Measurements from ENCODE around the gene SYNE1. TPM values are rescaled to one million over a fixed set of nuclear protein-coding genes. Genes with fewer than 3 reads are reported as not detected.
"Not testable (repeated sequence)": the region's sequence is repeated elsewhere in the genome, so short reads cannot be mapped to it uniquely, and the experiment has no call there.

Gene SYNE1
- total RNA-seq, 1 donor from 2014 or later = 233 TPM

DNA sequence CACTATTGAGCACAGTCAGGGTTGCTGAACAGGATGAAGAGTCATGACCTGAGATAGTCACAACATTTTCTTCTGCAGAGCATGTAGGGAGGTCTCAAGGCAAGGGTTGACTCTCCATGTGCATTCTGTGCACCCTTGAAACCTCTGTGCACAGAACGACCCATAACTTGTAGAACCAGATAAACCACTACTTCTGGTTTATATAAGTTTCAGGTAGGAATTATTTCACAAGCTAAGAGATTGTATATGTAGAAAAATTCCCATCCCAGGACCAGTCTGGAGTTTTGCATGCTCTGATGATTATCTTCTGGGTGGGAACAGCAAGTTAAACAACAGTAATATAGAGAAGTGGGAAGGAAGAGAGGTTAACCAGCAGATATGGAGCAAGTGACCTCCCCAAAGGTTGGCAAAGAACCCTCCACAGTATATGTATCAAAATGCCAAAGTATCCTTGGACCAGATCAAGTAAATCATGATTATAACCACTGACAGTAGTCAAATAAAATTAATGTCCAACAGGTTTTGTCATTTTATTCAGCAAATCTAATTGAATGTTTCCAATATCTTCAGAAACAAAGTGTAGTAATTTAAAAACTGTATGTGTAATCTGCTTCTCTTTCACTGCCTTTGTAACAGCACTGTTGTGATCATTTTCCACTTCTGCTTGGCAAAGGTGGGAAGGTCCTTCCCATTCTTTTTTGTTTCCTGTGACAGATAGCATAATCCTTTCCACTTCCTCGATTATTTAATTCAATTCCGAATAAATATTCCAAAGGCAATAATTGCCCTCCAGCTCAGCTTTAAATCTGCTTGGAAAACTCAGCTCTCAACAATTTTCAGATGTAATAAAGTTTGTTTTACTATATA, 104.4 kb downstream of the SYNE1 start:
- Histone ChIP-seq H3K27me3 (no peaks in the 10 kb centered on the region), H3K4me3 (no peak overlapping the region), H3K36me3 (no peaks in the 10 kb centered on the region), H3K4me1 (no peaks in the 10 kb centered on the region), H3K27ac (no peak overlapping the region), H3K9me3 (no peaks in the 10 kb centered on the region)
- intact Hi-C loops (cut with DNase I) = no loop called here
- TF ChIP-seq, protein P1, sequence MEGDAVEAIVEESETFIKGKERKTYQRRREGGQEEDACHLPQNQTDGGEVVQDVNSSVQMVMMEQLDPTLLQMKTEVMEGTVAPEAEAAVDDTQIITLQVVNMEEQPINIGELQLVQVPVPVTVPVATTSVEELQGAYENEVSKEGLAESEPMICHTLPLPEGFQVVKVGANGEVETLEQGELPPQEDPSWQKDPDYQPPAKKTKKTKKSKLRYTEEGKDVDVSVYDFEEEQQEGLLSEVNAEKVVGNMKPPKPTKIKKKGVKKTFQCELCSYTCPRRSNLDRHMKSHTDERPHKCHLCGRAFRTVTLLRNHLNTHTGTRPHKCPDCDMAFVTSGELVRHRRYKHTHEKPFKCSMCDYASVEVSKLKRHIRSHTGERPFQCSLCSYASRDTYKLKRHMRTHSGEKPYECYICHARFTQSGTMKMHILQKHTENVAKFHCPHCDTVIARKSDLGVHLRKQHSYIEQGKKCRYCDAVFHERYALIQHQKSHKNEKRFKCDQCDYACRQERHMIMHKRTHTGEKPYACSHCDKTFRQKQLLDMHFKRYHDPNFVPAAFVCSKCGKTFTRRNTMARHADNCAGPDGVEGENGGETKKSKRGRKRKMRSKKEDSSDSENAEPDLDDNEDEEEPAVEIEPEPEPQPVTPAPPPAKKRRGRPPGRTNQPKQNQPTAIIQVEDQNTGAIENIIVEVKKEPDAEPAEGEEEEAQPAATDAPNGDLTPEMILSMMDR (IDR thresholded peaks at IDR 0.05) = no peak
- DNase-seq (ENCODE audit: low spot score in 2 of 2) = no peak

DNA sequence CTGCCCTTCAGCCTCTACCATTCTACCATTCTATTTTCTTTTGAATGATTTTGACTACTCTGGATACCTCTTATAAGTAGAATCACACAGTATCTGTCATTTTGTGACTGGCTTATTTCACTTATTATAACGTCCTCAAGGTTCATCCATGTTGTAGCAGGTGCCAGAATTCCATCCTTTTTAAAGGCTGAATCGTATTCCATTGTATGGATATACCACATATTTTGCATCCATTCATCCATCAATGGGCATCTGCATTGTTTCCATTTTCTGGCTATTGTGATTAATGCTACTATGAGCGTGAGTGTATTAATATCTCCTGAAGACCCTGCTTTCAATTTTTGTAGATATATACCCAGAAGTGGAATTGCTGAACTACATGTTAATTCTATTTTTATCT, 105.5 kb downstream of the SYNE1 start:
- Histone ChIP-seq H3K27me3 (no peaks in the 10 kb centered on the region), H3K9me3 (no peaks in the 10 kb centered on the region), H3K4me3 (no peak overlapping the region), H3K4me1 (no peaks in the 10 kb centered on the region), H3K27ac (no peak overlapping the region), H3K36me3 (no peaks in the 10 kb centered on the region)
- intact Hi-C loops (cut with DNase I) = no loop called here
- TF ChIP-seq, protein P1 (IDR thresholded peaks at IDR 0.05) = no peak
- DNase-seq (ENCODE audit: low spot score in 2 of 2) = no peak

DNA sequence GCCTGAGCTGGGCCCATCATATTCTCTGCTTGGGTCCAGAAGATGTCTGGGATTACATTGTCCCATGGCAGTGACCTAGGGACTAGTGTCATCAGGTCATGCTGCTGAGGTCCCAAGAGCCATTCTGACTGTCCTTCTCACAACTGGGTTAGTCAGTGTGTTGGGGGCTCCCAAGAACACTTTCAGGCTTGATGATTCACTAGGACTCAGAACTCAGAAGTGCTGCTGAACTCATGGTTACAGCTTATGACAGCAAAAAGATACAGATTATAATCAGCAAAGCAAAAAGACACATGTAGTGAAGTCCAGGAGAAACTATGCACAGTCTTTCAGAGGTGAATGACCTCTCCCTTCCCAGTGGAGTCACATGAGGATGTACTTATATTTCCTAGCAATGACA, 107.8 kb downstream of the SYNE1 start:
- no peak for DNase-seq (ENCODE audit: low spot score in 2 of 2)
- intact Hi-C loops (cut with DNase I) = no loop called here
- Histone ChIP-seq H3K4me3 (no peak overlapping the region), H3K27ac (no peak overlapping the region), H3K36me3 (no peaks in the 10 kb centered on the region), H3K9me3 (no peaks in the 10 kb centered on the region), H3K27me3 (no peaks in the 10 kb centered on the region), H3K4me1 (no peaks in the 10 kb centered on the region)
- TF ChIP-seq, protein P1 (IDR thresholded peaks at IDR 0.05) = no peak

DNA sequence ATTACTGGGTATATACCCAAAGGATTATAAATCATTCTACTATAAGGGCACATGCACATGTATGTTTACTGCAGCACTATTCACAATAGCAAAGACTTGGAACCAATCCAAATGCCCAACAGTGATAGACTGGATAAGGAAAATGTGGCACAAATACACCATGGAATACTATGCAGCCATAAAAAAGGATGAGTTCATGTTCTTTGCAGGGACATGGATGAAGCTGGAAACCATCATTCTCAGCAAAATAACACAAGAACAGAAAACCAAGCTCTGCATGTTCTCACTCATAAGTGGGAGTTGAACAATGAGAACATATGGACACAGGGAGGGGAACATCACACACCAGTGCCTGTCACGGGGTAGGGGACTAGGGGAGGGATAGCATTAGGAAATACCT, 123.0 kb downstream of the SYNE1 start:
- H3K4me1 ChIP-seq; H3K27ac ChIP-seq; H3K27me3 ChIP-seq; DNase-seq (ENCODE audit: low spot score in 2 of 2); H3K4me3 ChIP-seq; intact Hi-C loops (cut with DNase I); H3K36me3 ChIP-seq; H3K9me3 ChIP-seq: not testable (repeated sequence)

DNA sequence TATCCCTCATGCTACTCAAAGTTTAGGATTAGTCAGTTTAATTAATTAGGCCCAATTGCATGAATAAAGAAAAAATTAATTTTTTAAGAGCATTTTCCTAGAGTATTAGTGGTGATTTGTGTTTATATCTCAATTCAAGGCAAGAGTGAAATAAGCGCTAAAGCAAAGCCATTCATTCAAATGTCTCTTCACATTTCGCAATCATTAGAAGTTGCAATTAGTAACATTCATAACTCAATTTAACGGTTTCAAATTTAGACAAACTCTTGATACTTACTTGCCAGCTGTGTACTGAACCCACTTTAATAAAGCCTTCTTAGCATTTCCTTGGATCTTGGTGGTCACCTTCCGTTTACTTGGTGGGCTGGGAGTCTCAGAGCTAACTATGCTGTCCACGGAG, 127.2 kb downstream of the SYNE1 start:
- Histone ChIP-seq H3K4me3 (no peak overlapping the region), H3K36me3 (no peaks in the 10 kb centered on the region), H3K9me3 (no peaks in the 10 kb centered on the region), H3K27me3 (no peaks in the 10 kb centered on the region), H3K4me1 (no peaks in the 10 kb centered on the region), H3K27ac (no peak overlapping the region)
- TF ChIP-seq, protein P1 (IDR thresholded peaks at IDR 0.05) = no peak
- intact Hi-C loops (cut with DNase I) = no loop called here
- no peak for DNase-seq (ENCODE audit: low spot score in 2 of 2)

DNA sequence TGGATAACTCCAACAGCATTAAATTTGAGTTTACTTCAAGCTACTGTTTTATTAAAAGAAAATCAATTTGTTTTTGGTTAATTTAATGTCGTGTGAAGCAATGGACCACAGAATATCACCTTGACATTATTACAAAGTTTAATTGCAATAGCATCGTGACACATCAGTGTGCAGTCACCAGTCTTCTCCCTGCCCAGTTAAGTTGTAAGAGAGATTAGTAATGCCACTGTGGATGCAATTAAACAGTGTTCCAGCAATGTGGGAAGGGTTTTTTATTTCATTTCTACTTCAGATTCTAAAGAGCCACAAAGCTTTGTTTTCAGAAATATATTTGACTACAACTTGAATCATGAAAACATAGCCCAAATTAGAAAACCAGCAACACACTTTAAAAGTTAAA, 128.7 kb downstream of the SYNE1 start:
- no peaks in the 10 kb centered on the region for H3K4me1 ChIP-seq
- no peak overlapping the region for H3K4me3 ChIP-seq
- no peak for DNase-seq (ENCODE audit: low spot score in 2 of 2)
- intact Hi-C loops (cut with DNase I) = no loop called here
- no peak overlapping the region for H3K27ac ChIP-seq
- TF ChIP-seq, protein P1 (IDR thresholded peaks at IDR 0.05) = no peak
- no peaks in the 10 kb centered on the region for H3K9me3 ChIP-seq
- H3K36me3 ChIP-seq = no peaks in the 10 kb centered on the region
- no peaks in the 10 kb centered on the region for H3K27me3 ChIP-seq

All from ascending aorta (tissue), 2 donors.